Activated B cell treated with CpG ODN at 0.5 μM for 24 hours (primary cell): ENCODE data around the gene CCDC73. TPM values are rescaled to one million over a fixed set of nuclear protein-coding genes. Genes with fewer than 3 reads are reported as not detected.

ENCODE experiments used
- ATAC-seq: fragments of 200-7000 bp; cut with Tn5 transposase; one replicate; pipeline ENCODE4 v1.10.0; 2021; ENCODE audit warnings: low read depth, mild to moderate bottlenecking, moderate library complexity
- CTCF ChIA-PET: fragments of 350-600 bp; sonication (Branson Sonifier 250); formaldehyde crosslinking; loops from one replicate; lab custom pipeline; 2021; ENCODE audit warnings: antibody characterized with exemption; lab: Charles Lee
- POLR2A ChIA-PET: fragments of 350-600 bp; sonication (Branson Sonifier 250); formaldehyde crosslinking; loops from one replicate; lab custom pipeline; 2021; ENCODE audit warnings: antibody characterized with exemption; lab: Charles Lee
- DNase-seq: peaks from one replicate; pipeline ENCODE4 v3.0.0; 2022
- H3K27ac Mint-ChIP-seq: one replicate; pipeline ENCODE4 v1.8.0; 2020; ENCODE audit warnings: mixed read lengths
- H3K27me3 Mint-ChIP-seq: one replicate; pipeline ENCODE4 v1.8.0; 2021; ENCODE audit warnings: mixed read lengths
- H3K36me3 Mint-ChIP-seq: one replicate; pipeline ENCODE4 v1.8.0; 2021; ENCODE audit warnings: low read depth, mixed read lengths
- H3K4me1 Mint-ChIP-seq: one replicate; pipeline ENCODE4 v1.8.0; 2021; ENCODE audit warnings: mixed read lengths
- H3K4me3 Mint-ChIP-seq: one replicate; pipeline ENCODE4 v1.8.0; 2020; ENCODE audit warnings: mild to moderate bottlenecking, mixed read lengths
- H3K9me3 Mint-ChIP-seq: one replicate; pipeline ENCODE4 v1.8.0; 2020; ENCODE audit warnings: mixed read lengths
- intact Hi-C: fragments of 100-400 bp; cut with micrococcal nuclease; formaldehyde crosslinking; loops from one replicate; pipeline ENCODE4 v1.15.1; 2024
- total RNA-seq: library from RNA; stranded (reverse); gene quantifications from 2 replicates; pipeline ENCODE4 v1.2.3, GENCODE V29; 2022
- TF ChIP-seq, protein P1 (sequence below): fragments of 200-600 bp; IDR thresholded peaks from one replicate; pipeline ENCODE4 v1.8.0; 2022; ENCODE audit warnings: antibody characterized with exemption, mild to moderate bottlenecking

The CCDC73 gene
- total RNA-seq, 1 donor from 2014 or later: 0.07 TPM

DNA sequence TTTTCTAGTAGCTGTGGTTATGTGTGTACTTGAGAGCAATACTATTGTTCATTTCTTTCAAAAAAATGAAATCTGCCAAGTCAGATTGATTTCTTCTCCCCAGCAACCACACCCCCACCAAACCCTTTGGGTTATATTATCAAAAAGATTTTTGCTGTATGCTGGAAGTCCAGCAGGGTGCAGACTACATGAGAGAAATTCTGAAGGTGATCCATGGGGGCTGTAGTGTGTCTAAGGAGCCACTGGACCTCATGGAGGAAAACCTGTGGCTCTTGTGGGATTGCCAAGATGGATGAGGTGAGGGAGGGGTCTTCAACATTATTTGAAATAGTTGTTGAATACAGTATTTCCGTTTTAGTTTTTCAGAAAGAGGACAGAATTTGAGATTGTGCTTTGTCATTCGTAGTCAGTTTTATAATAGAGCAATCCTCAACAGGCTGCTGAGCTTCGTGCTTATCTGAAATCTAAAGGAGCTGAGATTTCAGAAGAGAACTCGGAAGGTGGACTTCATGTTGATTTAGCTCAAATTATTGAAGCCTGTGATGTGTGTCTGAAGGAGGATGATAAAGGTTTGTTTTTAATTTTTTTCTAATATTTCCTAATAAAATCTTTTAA lies 207.8 kb downstream of the CCDC73 start:
- TF ChIP-seq, protein P1, sequence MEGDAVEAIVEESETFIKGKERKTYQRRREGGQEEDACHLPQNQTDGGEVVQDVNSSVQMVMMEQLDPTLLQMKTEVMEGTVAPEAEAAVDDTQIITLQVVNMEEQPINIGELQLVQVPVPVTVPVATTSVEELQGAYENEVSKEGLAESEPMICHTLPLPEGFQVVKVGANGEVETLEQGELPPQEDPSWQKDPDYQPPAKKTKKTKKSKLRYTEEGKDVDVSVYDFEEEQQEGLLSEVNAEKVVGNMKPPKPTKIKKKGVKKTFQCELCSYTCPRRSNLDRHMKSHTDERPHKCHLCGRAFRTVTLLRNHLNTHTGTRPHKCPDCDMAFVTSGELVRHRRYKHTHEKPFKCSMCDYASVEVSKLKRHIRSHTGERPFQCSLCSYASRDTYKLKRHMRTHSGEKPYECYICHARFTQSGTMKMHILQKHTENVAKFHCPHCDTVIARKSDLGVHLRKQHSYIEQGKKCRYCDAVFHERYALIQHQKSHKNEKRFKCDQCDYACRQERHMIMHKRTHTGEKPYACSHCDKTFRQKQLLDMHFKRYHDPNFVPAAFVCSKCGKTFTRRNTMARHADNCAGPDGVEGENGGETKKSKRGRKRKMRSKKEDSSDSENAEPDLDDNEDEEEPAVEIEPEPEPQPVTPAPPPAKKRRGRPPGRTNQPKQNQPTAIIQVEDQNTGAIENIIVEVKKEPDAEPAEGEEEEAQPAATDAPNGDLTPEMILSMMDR: no peak
- Mint-ChIP-seq H3K36me3 (peaks cover 54% of the 10 kb centered on the region), H3K4me3 (peak overlapping the region; percentile 19), H3K4me1 (peaks cover 41% of the 10 kb centered on the region), H3K27me3 (no peaks in the 10 kb centered on the region), H3K9me3 (no peaks in the 10 kb centered on the region), H3K27ac (no peak overlapping the region)
- no peak for ATAC-seq
- ChIA-PET CTCF (no interaction called here), POLR2A (no interaction called here)
- no peak for DNase-seq
- intact Hi-C loops: loop anchor here (10.0 kb wide), 3 partner anchors 208 to 1648 kb away; partner anchors contain the start of genes CCDC73, ELP4 and IMMP1L

DNA sequence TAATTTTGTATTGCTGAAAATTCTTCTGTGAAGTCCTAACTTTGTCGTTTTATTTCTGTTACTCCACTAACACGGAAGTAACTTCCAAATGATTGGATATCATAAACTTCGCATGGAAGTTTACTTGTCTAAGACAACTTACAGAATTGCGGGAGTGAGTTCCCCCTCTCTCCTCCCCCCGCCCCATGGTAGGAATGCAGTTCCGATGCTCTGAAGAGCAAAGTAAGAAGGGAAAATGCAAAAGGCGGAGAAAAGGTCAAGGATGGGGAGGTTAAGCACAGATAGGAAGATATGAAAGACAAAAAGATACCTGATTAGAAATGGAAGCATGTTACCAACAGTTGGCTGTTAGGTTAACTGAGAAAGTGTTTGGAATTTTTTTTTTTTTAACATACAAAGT lies 209.5 kb downstream of the CCDC73 start:
- no peak for DNase-seq
- peaks cover 38% of the 10 kb centered on the region for H3K36me3 Mint-ChIP-seq
- no peaks in the 10 kb centered on the region for H3K9me3 Mint-ChIP-seq
- peak overlapping the region; percentile 95 for H3K4me3 Mint-ChIP-seq
- H3K4me1 Mint-ChIP-seq: peaks cover 41% of the 10 kb centered on the region
- H3K27me3 Mint-ChIP-seq: no peaks in the 10 kb centered on the region
- TF ChIP-seq, protein P1: no peak
- peak overlapping the region; percentile 92 for H3K27ac Mint-ChIP-seq
- intact Hi-C loops: loop anchor here (2.0 to 10.0 kb wide), 7 partner anchors 210 to 1650 kb away; partner anchors contain the start of genes CCDC73, DCDC1, DNAJC24 and ELP4
- no peak for ATAC-seq
- ChIA-PET POLR2A (interaction anchor here (0.6 to 1.4 kb wide), 3 partner anchors 11 to 13 kb away, joined by 3 read pairs; no protein-coding TSS in a partner anchor), CTCF (no interaction called here)

DNA sequence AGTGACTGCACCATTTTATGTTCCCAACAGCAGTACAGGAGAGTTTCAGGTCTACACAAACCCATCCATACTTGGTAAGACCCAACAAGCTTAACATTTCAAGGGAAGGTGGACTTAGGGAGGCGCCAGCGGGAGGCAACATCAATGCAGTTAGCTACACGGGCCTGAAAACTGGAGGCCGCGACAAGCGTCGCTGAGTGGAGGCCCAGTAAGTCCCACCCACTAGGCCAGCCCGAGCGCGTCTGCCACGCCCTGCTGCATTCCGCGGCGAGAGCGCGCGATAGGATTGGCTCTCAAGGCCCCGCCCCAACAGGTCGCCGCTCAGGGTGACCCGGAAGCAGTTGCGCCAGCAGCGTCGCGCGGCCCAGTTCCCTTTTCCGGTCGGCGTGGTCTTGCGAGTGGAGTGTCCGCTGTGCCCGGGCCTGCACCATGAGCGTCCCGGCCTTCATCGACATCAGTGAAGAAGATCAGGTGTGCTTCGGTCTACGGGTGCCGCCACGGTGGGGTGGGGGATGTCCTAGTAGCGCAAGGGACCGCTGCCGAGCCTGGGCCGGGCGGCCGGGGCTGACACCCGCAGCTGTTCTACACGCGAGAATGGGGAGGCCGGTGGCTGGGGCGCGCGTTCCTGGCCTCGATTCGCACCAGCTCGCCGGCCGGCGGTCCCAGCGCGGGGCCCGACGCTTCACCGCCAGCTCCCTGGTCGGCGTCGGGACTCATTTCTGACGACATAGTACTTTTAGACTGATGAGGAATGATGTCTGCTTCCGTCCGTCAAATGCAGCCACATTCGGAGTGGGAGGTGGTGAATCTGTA lies 210.8 kb downstream of the CCDC73 start, which contains the start of gene EIF3M:
EIF3M (plus strand) TSS at position 373 of the 813 bp plus-strand sequence; CDS start at position 430, 57 bp downstream.
- TF ChIP-seq, protein P1: no peak
- peak; percentile 100 for ATAC-seq
- peak; percentile 90 for DNase-seq
- POLR2A ChIA-PET: interaction anchor here (0.5 to 1.8 kb wide), 8 partner anchors 10 to 1552 kb away, joined by 3 to 10 read pairs (median 3); partner anchors contain the start of gene QSER1
- Mint-ChIP-seq H3K4me3 (peak within 1 kb of the TSS; percentile 95), H3K9me3 (no peaks in the 10 kb centered on the region), H3K4me1 (peaks cover 41% of the 10 kb centered on the region), H3K27me3 (no peaks in the 10 kb centered on the region), H3K27ac (peak within 1 kb of the TSS; percentile 92), H3K36me3 (peaks cover 25% of the 10 kb centered on the region)
- CTCF ChIA-PET: interaction anchor here (0.6 kb wide), 1 partner anchor 211 kb away, joined by 3 read pairs; the partner anchor contains the start of gene CCDC73
- intact Hi-C loops: loop anchor here (1.0 to 10.0 kb wide), 10 partner anchors 211 to 1651 kb away; partner anchors contain the start of genes CCDC73, CSTF3, DCDC1 and DNAJC24

DNA sequence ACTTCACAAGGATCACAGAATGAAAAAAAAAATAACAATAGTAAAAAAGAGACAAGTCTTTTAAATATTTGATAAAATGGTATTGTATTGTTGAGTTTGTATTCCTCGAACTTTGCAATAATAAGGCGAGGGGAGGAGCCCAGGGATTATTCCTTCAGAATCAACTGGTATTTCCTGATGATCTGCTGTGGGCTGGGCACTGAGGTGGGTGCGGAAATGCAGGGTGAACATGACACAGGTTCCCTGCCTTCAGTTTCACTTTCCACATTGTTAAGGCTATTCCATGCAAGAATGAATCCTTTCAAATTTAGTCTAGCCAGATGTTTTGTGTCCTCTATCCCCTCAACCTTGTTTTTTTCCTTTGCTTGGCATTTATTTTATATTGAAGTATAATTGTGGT lies 212.9 kb downstream of the CCDC73 start:
- DNase-seq (no peak), ATAC-seq (no peak)
- H3K9me3 Mint-ChIP-seq: no peaks in the 10 kb centered on the region
- ChIA-PET POLR2A (no interaction called here), CTCF (no interaction called here)
- TF ChIP-seq, protein P1: no peak
- peaks cover 13% of the 10 kb centered on the region for H3K36me3 Mint-ChIP-seq
- peaks cover 29% of the 10 kb centered on the region for H3K4me1 Mint-ChIP-seq
- no peak overlapping the region for H3K27ac Mint-ChIP-seq
- intact Hi-C loops: loop anchor here (5.0 to 10.0 kb wide), 6 partner anchors 213 to 1653 kb away; partner anchors contain the start of genes CCDC73, DCDC1, DNAJC24 and ELP4
- no peaks in the 10 kb centered on the region for H3K27me3 Mint-ChIP-seq
- no peak overlapping the region for H3K4me3 Mint-ChIP-seq
